Pancreas (tissue), 10 donors: Measurements from ENCODE around the gene RPP25L. TPM values are rescaled to one million over a fixed set of nuclear protein-coding genes. Genes with fewer than 3 reads are reported as not detected.

Source experiments
- ATAC-seq, 4 donors: fragments of 200-7000 bp; cut with Tn5 transposase; one replicate each; pipeline versions ENCODE4 v1.8.0 to v1.9.1; 2020; ENCODE audit warnings: mild to moderate bottlenecking in 4 of 4, moderate library complexity in 4 of 4
- DNase-seq, 6 donors: peaks; one replicate each; pipeline ENCODE4 v3.0.0-alpha.2; 2020
- FAIRE-seq: peaks from 2 replicates; lab custom pipeline; 2012; peaks lifted over from hg19 to GRCh38; lab: Jason Lieb, UNC
- H3K27ac ChIP-seq, 4 donors: fragments of 200-600 bp; sonication (generic); 1 replicate in 3 of 4; 2 replicates in 1 of 4; pipeline versions ENCODE4 v1.5.0 to v1.8.0; 2020
- H3K27me3 ChIP-seq, 4 donors: fragments of 200-600 bp; one replicate each; pipeline ENCODE4 v1.8.0; 2021
- H3K36me3 ChIP-seq, 3 donors: fragments of 200-600 bp; sonication (generic) in 1 of 3; one replicate each; pipeline versions ENCODE4 v1.5.0 to v1.8.0; 2020 to 2021
- H3K4me1 ChIP-seq, 3 donors: fragments of 200-600 bp; one replicate each; pipeline ENCODE4 v1.8.0; 2021
- H3K4me3 ChIP-seq, 4 donors: fragments of 200-600 bp; sonication (generic) in 2 of 4; one replicate each; pipeline versions ENCODE4 v1.5.0 to v1.8.0; 2020 to 2021
- H3K9me3 ChIP-seq, 4 donors: fragments of 200-600 bp; one replicate each; pipeline ENCODE4 v1.8.0; 2021
- WGBS, 2 donors: extraction: QIAGEN DNeasy Blood & Tissue Kit; methylation state at CpG; one replicate each; pipeline ENCODE4 v1.1.7; 2013; 5-methylcytosine and 5-hydroxymethylcytosine counted together
- intact Hi-C, 3 donors: fragments of 100-400 bp; cut with DNase I; formaldehyde crosslinking; loops; one replicate each; pipeline versions ENCODE4 v1.11.1 to v1.14.2; 2022
- polyA plus RNA-seq, 2 donors: library from polyadenylated mRNA; stranded (reverse); fragments of 200-250 nt; gene quantifications; one replicate each; pipeline ENCODE4 v1.2.3, GENCODE V29; 2013
- total RNA-seq, 6 donors: library from RNA; stranded (reverse); fragmentation: NEBNext Ultra II Directional in 4 of 6; extraction: Animal tissue kit (Norgen Biotek cat#: 25700) in 4 of 6; gene quantifications; one replicate each; pipeline versions ENCODE4 v1.2.1 to v1.2.4, GENCODE V29; 2021 to 2023
- TF ChIP-seq, protein P1 (sequence below), 4 donors: fragments of 200-600 bp; sonication (generic) in 3 of 4; IDR thresholded peaks; one replicate each; pipeline versions ENCODE4 v1.5.0 to v1.8.0; 2021; ENCODE audit warnings: antibody characterized with exemption in 4 of 4
- donor health status: healthy with polysubstance abuse.
- donor health status: DM: no; HTN: no; CAD: no; lungs with moderate emphysema.
- donor health status: DM: no; HTN: no; CAD: no.
- donor health status: control.
- donor health status: control.
- donor health status: Bipolar disorder and iron deficiency.
- donor health status: DM: yes; HTN: yes; CAD: no.
- donor health status: DM: no; HTN: no; CAD: no.
- donor health status: DM: no; HTN: no; CAD: no.
- donor health status: DM: yes; HTN: yes; CAD: no.

RPP25L gene
- total and polyA plus RNA-seq, 8 donors = 7.6 to 19.8 (median 12.4) TPM

DNA sequence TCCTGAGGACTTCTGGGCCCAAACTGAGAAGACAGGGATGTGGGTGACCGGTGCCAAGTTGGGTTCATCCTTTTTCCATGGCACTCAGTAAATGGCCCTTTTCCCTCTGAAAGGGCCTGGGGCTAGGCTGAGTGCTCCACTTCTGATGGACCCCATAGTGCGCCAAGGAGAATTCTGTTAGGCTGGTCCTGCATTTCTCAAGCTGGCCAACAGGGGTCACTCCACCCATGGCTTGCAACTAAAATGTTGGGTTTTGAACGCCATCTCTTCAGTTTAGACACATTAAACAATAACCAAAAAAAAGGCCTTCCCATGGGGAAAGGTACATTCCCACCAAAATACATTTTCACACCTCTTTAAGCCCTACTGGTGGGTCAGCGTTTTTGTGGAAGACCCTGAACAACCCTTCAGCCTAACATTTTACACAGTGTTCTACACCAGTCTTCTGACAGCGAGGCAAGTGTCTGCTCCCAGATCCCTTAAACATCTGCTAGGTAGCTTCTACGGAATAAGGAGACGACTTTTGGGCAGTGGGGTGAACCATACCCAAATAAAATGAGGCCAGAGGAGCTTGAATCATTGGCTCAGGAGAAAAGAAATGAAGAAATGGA, 49.7 kb downstream of the RPP25L start:
- peak in 1 of 4 donors; percentile 24 for ATAC-seq
- Histone ChIP-seq H3K27ac (no peak overlapping the region), H3K4me3 (no peak overlapping the region), H3K27me3 (no peaks in the 10 kb centered on the region), H3K4me1 (no peaks in the 10 kb centered on the region), H3K9me3 (no peaks in the 10 kb centered on the region), H3K36me3 (no peaks in the 10 kb centered on the region)
- no peak for FAIRE-seq
- WGBS, 2 donors = 72 to 77% methylated on average over 7 of the region's 7 CpGs
- TF ChIP-seq, protein P1, sequence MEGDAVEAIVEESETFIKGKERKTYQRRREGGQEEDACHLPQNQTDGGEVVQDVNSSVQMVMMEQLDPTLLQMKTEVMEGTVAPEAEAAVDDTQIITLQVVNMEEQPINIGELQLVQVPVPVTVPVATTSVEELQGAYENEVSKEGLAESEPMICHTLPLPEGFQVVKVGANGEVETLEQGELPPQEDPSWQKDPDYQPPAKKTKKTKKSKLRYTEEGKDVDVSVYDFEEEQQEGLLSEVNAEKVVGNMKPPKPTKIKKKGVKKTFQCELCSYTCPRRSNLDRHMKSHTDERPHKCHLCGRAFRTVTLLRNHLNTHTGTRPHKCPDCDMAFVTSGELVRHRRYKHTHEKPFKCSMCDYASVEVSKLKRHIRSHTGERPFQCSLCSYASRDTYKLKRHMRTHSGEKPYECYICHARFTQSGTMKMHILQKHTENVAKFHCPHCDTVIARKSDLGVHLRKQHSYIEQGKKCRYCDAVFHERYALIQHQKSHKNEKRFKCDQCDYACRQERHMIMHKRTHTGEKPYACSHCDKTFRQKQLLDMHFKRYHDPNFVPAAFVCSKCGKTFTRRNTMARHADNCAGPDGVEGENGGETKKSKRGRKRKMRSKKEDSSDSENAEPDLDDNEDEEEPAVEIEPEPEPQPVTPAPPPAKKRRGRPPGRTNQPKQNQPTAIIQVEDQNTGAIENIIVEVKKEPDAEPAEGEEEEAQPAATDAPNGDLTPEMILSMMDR (IDR thresholded peaks at IDR 0.05) = peak; percentile 10 to 17 (median 14)
- DNase-seq = no peak
- intact Hi-C loops = no loop called here

DNA sequence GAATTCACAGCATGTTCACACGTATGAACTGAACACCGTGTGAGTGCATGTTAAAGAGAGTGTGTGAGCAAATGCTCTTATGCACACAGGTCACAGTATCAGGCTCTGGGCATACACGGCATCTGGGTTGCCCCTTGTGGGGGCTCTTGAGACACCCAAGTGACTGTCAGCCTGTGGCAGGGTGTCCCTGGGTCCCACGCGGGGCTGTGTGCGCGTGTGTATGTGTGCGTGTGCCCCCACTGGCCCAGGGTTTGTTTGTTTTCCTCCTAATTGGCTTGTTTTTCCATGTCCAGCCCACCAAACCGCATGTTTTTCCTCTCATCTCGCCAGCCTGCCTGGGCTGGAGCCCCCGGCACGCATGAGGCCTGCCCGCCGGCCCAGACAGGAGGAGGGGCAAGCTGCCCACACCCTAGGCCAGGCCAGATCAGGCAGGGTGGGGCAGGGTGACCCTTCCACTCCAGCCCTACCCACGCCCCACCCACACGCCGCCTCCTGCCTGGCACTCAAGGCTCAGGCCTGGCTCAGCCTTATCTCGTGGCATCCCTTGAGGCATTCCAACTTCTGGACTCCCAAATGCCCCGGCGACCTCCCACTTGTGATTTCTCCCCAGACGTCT, 51.2 kb downstream of the RPP25L start:
- H3K27me3 ChIP-seq = no peaks in the 10 kb centered on the region
- ATAC-seq (peak in 1 of 4 donors; percentile 9), DNase-seq (peak in 1 of 6 donors; percentile 31), FAIRE-seq (no peak)
- H3K4me1 ChIP-seq = no peaks in the 10 kb centered on the region
- H3K36me3 ChIP-seq = no peaks in the 10 kb centered on the region
- H3K4me3 ChIP-seq = no peak overlapping the region
- H3K9me3 ChIP-seq = no peaks in the 10 kb centered on the region
- TF ChIP-seq, protein P1 (IDR thresholded peaks at IDR 0.05) = no peak
- WGBS, 2 donors = 57 to 65% methylated on average over 17 to 21 of the region's 21 CpGs
- H3K27ac ChIP-seq = no peak overlapping the region
- intact Hi-C loops = no loop called here

Other genes starting within 250 kb of the RPP25L start
- gene MYORG, start 235.2 kb downstream of the RPP25L start, total RNA-seq = 10 to 100 TPM in 4 of 6 donors, 1 to 10 TPM in 2; 4.0 to 17.5 (median 10.8) TPM
- gene MYORG, start 235.2 kb downstream of the RPP25L start, polyA plus RNA-seq = 1 to 10 TPM; 1.8 to 2.3 TPM
- gene FAM219A, start 153.5 kb downstream of the RPP25L start, total RNA-seq = 1 to 10 TPM; 4.5 to 9.6 (median 7.0) TPM
- gene FAM219A, start 153.5 kb downstream of the RPP25L start, polyA plus RNA-seq = 1 to 10 TPM; 9.7 to 9.8 TPM
- under 1 TPM; 0.16 to 0.69 (median 0.38) TPM for gene DNAI1, start 153.3 kb downstream of the RPP25L start, total RNA-seq
- 1 to 10 TPM in 1 of 2 donors, under 1 TPM in 1; 0.99 to 5.0 TPM for gene DNAI1, start 153.3 kb downstream of the RPP25L start, polyA plus RNA-seq
- 1 to 10 TPM in 1 of 6 donors, under 1 TPM in 5; 0.24 to 1.1 (median 0.49) TPM for gene ENHO, start 89.1 kb downstream of the RPP25L start, total RNA-seq
- gene ENHO, start 89.1 kb downstream of the RPP25L start, polyA plus RNA-seq = 1 to 10 TPM; 1.7 to 4.3 TPM
- gene CNTFR, start 22.4 kb downstream of the RPP25L start, total RNA-seq = 1 to 10 TPM in 2 of 6 donors, under 1 TPM in 3, not detected in 1; 0.12 to 2.6 (median 0.31) TPM
- 1 to 10 TPM in 1 of 2 donors, under 1 TPM in 1; 0.87 to 2.5 TPM for gene CNTFR, start 22.4 kb downstream of the RPP25L start, polyA plus RNA-seq
- gene DCTN3, start 8.4 kb upstream of the RPP25L start, total RNA-seq = 10 to 100 TPM; 31.5 to 50.7 (median 38.6) TPM
- 10 to 100 TPM; 37.4 to 84.3 TPM for gene DCTN3, start 8.4 kb upstream of the RPP25L start, polyA plus RNA-seq
- not detected for gene ARID3C, start 17.0 kb upstream of the RPP25L start, total RNA-seq
- not detected for gene ARID3C, start 17.0 kb upstream of the RPP25L start, polyA plus RNA-seq
- gene SIGMAR1, start 25.7 kb upstream of the RPP25L start, total RNA-seq = 10 to 100 TPM; 20.4 to 27.2 (median 22.9) TPM
- gene SIGMAR1, start 25.7 kb upstream of the RPP25L start, polyA plus RNA-seq = 10 to 100 TPM; 18.3 to 23.0 TPM
- gene GALT, start 34.6 kb upstream of the RPP25L start, total RNA-seq = 10 to 100 TPM; 11.0 to 30.8 (median 18.8) TPM
- gene GALT, start 34.6 kb upstream of the RPP25L start, polyA plus RNA-seq = 10 to 100 TPM; 58.0 to 60.5 TPM
- gene IL11RA, start 40.1 kb upstream of the RPP25L start, total RNA-seq = 1 to 10 TPM; 4.1 to 8.2 (median 5.9) TPM
- 10 to 100 TPM; 12.6 to 30.0 TPM for gene IL11RA, start 40.1 kb upstream of the RPP25L start, polyA plus RNA-seq
- gene CCL27, start 50.6 kb upstream of the RPP25L start, total RNA-seq = not detected
- not detected for gene CCL27, start 50.6 kb upstream of the RPP25L start, polyA plus RNA-seq
- gene CCL19, start 79.2 kb upstream of the RPP25L start, total RNA-seq = 1 to 10 TPM in 2 of 6 donors, under 1 TPM in 2, not detected in 2; 0.35 to 2.8 (median 1.8) TPM
- gene CCL19, start 79.2 kb upstream of the RPP25L start, polyA plus RNA-seq = 1 to 10 TPM in 1 of 2 donors, under 1 TPM in 1; 0.68 to 2.1 TPM
- gene CCL21, start 98.0 kb upstream of the RPP25L start, total RNA-seq = 10 to 100 TPM in 3 of 6 donors, 1 to 10 TPM in 2, not detected in 1; 1.9 to 12.1 (median 10.0) TPM
- 10 to 100 TPM; 12.1 to 53.5 TPM for gene CCL21, start 98.0 kb upstream of the RPP25L start, polyA plus RNA-seq